PC-3 (cell line): ENCODE data around the gene CCDC158. TPM values are rescaled to one million over a fixed set of nuclear protein-coding genes. Genes with fewer than 3 reads are reported as not detected.

Source experiments
- ATAC-seq: fragments of 200-7000 bp; cut with Tn5 transposase; 2 replicates; pipeline ENCODE4 v1.9.1; 2020; ENCODE audit warnings: mild to moderate bottlenecking, moderate library complexity
- BruUV-seq: library from RNA; stranded (reverse); fragments of 400-500 nt; replicated peaks from 2 replicates; lab custom pipeline; 2021; lab: Mats Ljungman, UMichigan
- CTCF ChIA-PET: fragments of 300-600 bp; sonication (Branson Sonifier 250); formaldehyde crosslinking; loops from one replicate; lab custom pipeline; 2022; ENCODE audit warnings: antibody characterized with exemption; lab: Charles Lee
- POLR2A ChIA-PET: fragments of 300-600 bp; sonication (Branson Sonifier 250); formaldehyde crosslinking; loops from one replicate; lab custom pipeline; 2022; ENCODE audit warnings: antibody characterized with exemption; ENCODE audit not compliant: unreplicated experiment; lab: Charles Lee
- DNase-seq: peaks from one replicate; pipeline ENCODE4 v3.0.0-alpha.2; 2015
- H2AFZ ChIP-seq: fragments of 300-600 bp; sonication (generic); 2 replicates; pipeline ENCODE4 v1.6.0; 2016; ENCODE audit warnings: antibody characterized with exemption, low read length
- H3F3A ChIP-seq: fragments of 300-600 bp; sonication (generic); one replicate; pipeline ENCODE4 v1.6.0; 2017; ENCODE audit warnings: antibody characterized with exemption, low read length, control low read depth, mild to moderate bottlenecking; ENCODE audit not compliant: unreplicated experiment
- H3K27ac ChIP-seq: fragments of 300-600 bp; sonication (generic); 2 replicates; pipeline ENCODE4 v1.5.1; 2016; ENCODE audit warnings: mild to moderate bottlenecking, low read length
- H3K27me3 ChIP-seq: fragments of 300-600 bp; sonication (generic); 2 replicates; pipeline ENCODE4 v1.6.1; 2016; ENCODE audit warnings: low read length, mixed read lengths
- H3K36me3 ChIP-seq: fragments of 300-600 bp; sonication (generic); 2 replicates; pipeline ENCODE4 v1.6.1; 2016; ENCODE audit warnings: low read depth, mixed run types, low read length, mixed read lengths
- H3K4me1 ChIP-seq: fragments of 300-600 bp; sonication (generic); 2 replicates; pipeline ENCODE4 v1.5.1; 2016; ENCODE audit warnings: low read length; ENCODE audit not compliant: insufficient read depth
- H3K4me2 ChIP-seq: fragments of 300-600 bp; sonication (generic); 2 replicates; pipeline ENCODE4 v1.6.0; 2016; ENCODE audit warnings: low read length
- H3K4me3 ChIP-seq: fragments of 300-600 bp; sonication (generic); 2 replicates; pipeline ENCODE4 v1.5.1; 2016; ENCODE audit warnings: mild to moderate bottlenecking, low read length, mixed read lengths
- H3K79me2 ChIP-seq: fragments of 300-600 bp; sonication (generic); 2 replicates; pipeline ENCODE4 v1.6.1; 2017; ENCODE audit warnings: low read length, mixed read lengths
- H3K9ac ChIP-seq: fragments of 300-600 bp; sonication (generic); 2 replicates; pipeline ENCODE4 v1.6.0; 2016; ENCODE audit warnings: mild to moderate bottlenecking, low read length
- H3K9me2 ChIP-seq: fragments of 300-600 bp; sonication (generic); replicated peaks from 2 replicates; pipeline ENCODE4 v1.6.1; 2016; ENCODE audit warnings: mixed run types, low read length, mixed read lengths
- H3K9me3 ChIP-seq: fragments of 300-600 bp; sonication (generic); 2 replicates; pipeline ENCODE4 v1.6.1; 2016; ENCODE audit warnings: low read length, mixed read lengths
- H4K20me1 ChIP-seq: fragments of 300-600 bp; sonication (generic); 2 replicates; pipeline ENCODE4 v1.6.1; 2016; ENCODE audit warnings: low read length, mixed read lengths
- CTCF ChIP-seq: fragments of 300-600 bp; sonication (generic); conservative IDR thresholded peaks from 2 replicates; pipeline ENCODE4 v1.5.1; 2017; ENCODE audit warnings: antibody characterized with exemption, low read depth, mild to moderate bottlenecking, low read length
- EZH2 ChIP-seq: fragments of 300-600 bp; sonication (generic); IDR thresholded peaks from one replicate; pipeline ENCODE4 v1.6.1; 2017; ENCODE audit warnings: antibody characterized with exemption, mild to moderate bottlenecking, low read length; ENCODE audit not compliant: unreplicated experiment
- EZH2phosphoT487 ChIP-seq: fragments of 300-600 bp; sonication (generic); IDR thresholded peaks from 2 replicates; pipeline ENCODE4 v1.6.1; 2018; ENCODE audit warnings: mild to moderate bottlenecking, antibody characterized with exemption, low read length, borderline replicate concordance
- intact Hi-C: fragments of 100-400 bp; cut with micrococcal nuclease; formaldehyde crosslinking; loops from 2 replicates; pipeline ENCODE4 v1.9.0; 2023
- total RNA-seq: library from RNA; depleted of rRNA; stranded (reverse); fragments of >200 nt; gene quantifications from 2 replicates; pipeline ENCODE4 v1.2.3, GENCODE V29; 2014

Gene CCDC158
- total RNA-seq, 1 experiment from 2014 or later, result not detected

GRCh38 chr4:76453232-76453631 lies 32.3 kb upstream of the CCDC158 start:
- Histone ChIP-seq H3K4me2 (no peak overlapping the region), H3K36me3 (no peaks in the 10 kb centered on the region), H3K9ac (no peak overlapping the region), H3K27ac (no peak overlapping the region), H3K79me2 (no peaks in the 10 kb centered on the region), H3K4me3 (no peak overlapping the region), H3K4me1 (no peaks in the 10 kb centered on the region), H3F3A (no peaks in the 10 kb centered on the region), H4K20me1 (no peaks in the 10 kb centered on the region), H2AFZ (no peak overlapping the region), H3K27me3 (no peaks in the 10 kb centered on the region), H3K9me3 (no peaks in the 10 kb centered on the region), H3K9me2 (no peaks in the 10 kb centered on the region)
- DNase-seq (no peak), ATAC-seq (no peak)
- intact Hi-C loops, result no loop called here
- ChIA-PET POLR2A (no interaction called here), CTCF (no interaction called here)
- no peak for TF ChIP-seq CTCF
- TF ChIP-seq EZH2phosphoT487, result no peak
- no peak for TF ChIP-seq EZH2
- BruUV-seq, result no TSS peak

GRCh38 chr4:76449833-76450232 lies 28.9 kb upstream of the CCDC158 start:
- Histone ChIP-seq H3K4me2 (no peak overlapping the region), H3K27ac (no peak overlapping the region), H3F3A (no peaks in the 10 kb centered on the region), H3K4me1 (no peaks in the 10 kb centered on the region), H3K27me3 (no peaks in the 10 kb centered on the region), H3K36me3 (no peaks in the 10 kb centered on the region), H3K9me2 (no peaks in the 10 kb centered on the region), H3K9me3 (no peaks in the 10 kb centered on the region), H3K79me2 (no peaks in the 10 kb centered on the region), H3K4me3 (no peak overlapping the region), H2AFZ (no peak overlapping the region), H3K9ac (no peak overlapping the region), H4K20me1 (no peaks in the 10 kb centered on the region)
- DNase-seq (no peak), ATAC-seq (no peak)
- no TSS peak for BruUV-seq
- POLR2A ChIA-PET, result no interaction called here
- CTCF ChIA-PET, result no interaction called here
- intact Hi-C loops, result no loop called here
- TF ChIP-seq CTCF, result no peak
- no peak for TF ChIP-seq EZH2phosphoT487
- TF ChIP-seq EZH2, result no peak

- no peak for DNase-seq
- H3K79me2 ChIP-seq, result no peaks in the 10 kb centered on the region
Measured at GRCh38 chr4:76449362-76449767, 28.4 kb upstream of the CCDC158 start.

More at GRCh38 chr4:76449362-76449767, 28.4 kb upstream of the CCDC158 start:
- Histone ChIP-seq H4K20me1 (no peaks in the 10 kb centered on the region), H2AFZ (no peak overlapping the region), H3K4me3 (no peak overlapping the region), H3K4me1 (no peaks in the 10 kb centered on the region), H3F3A (no peaks in the 10 kb centered on the region), H3K9me2 (no peaks in the 10 kb centered on the region), H3K4me2 (no peak overlapping the region), H3K36me3 (no peaks in the 10 kb centered on the region), H3K27ac (no peak overlapping the region), H3K27me3 (no peaks in the 10 kb centered on the region), H3K9me3 (no peaks in the 10 kb centered on the region), H3K9ac (no peak overlapping the region)
- no TSS peak for BruUV-seq
- ATAC-seq, result no peak
- CTCF ChIA-PET, result no interaction called here
- intact Hi-C loops, result no loop called here
- TF ChIP-seq EZH2phosphoT487, result no peak
- no peak for TF ChIP-seq EZH2
- no peak for TF ChIP-seq CTCF
- POLR2A ChIA-PET, result no interaction called here
